ENCODE measurements around the gene VPS33A.

VPS33A gene

DNA sequence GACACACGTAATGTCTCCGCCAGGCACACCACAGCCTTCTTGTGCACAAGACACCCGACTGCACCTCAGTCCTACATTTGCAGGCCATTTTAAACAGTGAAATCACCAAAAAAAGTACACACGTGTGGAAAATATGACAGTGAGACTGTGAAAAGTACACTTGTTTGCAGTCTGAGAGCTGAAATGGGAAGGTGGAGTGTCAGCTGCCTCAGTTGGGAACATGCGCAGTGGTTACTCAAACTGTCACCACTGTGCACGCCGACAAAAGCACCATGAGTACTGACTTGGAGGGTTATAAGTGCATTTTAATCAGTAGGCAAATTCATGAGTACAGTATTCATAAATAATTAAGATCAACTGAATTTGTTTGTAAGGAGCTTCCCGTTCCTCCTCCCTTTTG lies 15.8 kb downstream of the VPS33A start:
- DNase-seq (ENCODE audit: low spot score) = no peak

DNA sequence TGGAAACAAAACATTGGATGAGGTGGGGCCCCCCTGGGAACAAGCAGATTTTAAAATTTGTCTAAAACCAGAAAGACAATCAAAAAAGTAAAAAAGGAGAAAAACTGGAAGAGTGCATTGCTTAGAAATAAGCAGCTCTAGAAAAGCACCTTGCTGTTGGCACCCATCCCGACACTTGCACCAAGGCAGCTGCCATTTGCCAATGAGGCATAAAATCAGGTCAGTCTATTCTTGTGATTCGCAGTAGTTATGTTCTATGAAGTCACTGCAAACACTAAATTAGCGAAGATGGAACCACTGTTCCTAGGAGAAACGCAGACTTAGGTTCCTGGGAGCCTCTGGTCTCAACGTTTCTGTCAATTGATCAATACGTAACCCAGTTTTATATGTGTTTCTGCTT lies 16.2 kb downstream of the VPS33A start:
- DNase-seq (ENCODE audit: low spot score) = no peak

DNA sequence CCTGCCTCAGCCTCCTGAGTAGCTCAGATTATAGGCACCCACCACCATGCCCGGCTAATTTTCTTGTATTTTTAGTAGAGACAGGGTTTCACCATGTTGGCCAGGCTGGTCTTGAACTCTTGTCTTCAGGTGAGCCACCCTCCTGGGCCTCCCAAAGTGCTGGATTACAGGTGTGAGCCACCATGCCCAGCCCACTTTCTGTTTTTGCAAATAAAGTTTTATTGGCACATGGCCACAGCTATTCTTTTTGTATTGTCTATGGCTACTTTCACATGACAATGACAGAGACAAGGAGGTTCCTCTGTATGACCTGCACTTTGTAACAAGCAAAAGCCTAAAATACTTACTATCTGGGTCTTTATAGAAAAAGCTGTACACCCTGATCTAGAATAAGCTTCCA lies 20.7 kb downstream of the VPS33A start:
- no peak for DNase-seq (ENCODE audit: low spot score)

- no peak for DNase-seq (ENCODE audit: low spot score)
Measured at GRCh38 chr12:122244565-122245371, 21.5 kb downstream of the VPS33A start.

DNA sequence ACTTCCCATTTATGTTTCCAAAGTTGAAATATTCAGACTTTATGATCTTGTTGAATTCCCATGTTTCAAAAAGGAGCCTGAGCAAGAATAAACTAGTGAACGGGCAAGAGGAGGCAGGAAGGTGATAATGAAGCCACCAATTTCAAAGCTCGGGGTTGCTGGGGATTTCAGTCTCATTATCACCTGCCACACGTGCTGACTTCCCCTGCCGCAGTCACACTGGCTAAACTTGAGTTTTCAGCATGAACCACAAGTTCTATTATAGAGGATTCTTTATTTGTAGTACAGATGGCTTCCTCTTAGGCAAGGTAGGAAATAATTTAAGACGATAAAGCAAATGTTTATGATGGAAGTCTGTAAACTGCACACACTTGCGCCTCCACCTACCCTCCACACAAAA lies 22.3 kb downstream of the VPS33A start:
- DNase-seq (ENCODE audit: low spot score) = no peak

DNA sequence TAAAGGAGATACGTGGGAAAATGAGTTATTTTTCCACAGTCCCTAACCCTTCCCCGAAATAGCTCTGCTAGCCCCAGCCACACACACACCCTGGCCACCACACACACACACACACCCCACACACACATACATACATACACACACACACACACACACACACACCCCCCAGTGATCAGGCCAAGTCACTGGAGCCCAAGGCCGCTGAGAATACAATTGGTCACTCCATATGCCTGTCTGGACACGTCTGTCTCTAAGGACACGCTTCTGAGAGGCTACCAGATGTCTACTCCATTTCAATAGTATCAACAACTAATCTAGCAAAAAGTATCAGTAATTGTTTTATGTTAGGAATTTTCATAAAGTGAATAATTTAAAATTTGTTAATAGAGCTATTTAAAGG lies 27.4 kb downstream of the VPS33A start:
- DNase-seq (ENCODE audit: low spot score) = no peak

- no peak for DNase-seq (ENCODE audit: low spot score)
Measured at GRCh38 chr12:122235741-122236140, 30.6 kb downstream of the VPS33A start.

DNA sequence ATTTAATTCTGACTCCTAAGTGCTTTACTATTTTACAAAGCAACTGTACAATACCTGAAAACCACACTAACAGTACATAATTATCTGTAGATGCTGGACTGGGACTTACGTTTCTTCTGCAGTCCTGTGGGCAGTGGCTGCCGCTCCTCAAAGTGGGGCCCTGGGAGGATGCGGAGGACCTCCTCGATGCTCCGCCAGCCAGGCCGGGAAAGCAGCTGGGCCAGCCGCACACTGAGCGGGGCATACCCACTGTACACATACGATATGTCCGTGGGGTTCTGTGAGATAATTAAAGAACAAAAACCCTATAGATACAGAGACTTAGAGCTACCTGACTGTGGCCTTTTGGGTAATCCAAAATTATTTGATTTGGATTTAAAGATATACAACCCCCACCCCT lies 33.6 kb downstream of the VPS33A start:
- DNase-seq (ENCODE audit: low spot score) = no peak

GRCh38 chr12:122230798-122231197 lies 35.5 kb downstream of the VPS33A start:
- no peak for DNase-seq (ENCODE audit: low spot score)

GRCh38 chr12:122228092-122228491 lies 38.2 kb downstream of the VPS33A start:
- DNase-seq (ENCODE audit: low spot score) = no peak

DNA sequence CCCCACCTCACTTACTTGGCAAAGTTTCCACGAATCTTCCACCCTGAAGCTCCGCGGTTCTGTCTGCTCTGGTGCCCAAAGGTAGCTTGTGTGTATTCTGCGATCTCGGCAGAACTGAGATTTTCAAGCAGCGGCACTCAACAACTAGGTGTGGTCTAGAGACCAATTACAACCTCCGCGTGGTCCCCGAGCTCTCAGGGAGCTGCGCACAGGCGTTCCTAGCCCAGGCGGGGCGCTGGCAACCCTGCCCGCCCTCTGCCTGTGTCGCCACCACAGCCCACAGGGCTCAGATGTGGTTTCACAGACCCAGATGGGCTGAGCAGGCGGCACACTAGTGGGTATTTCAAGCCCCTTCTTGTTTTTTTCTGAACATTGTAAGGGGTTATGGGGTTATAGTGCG lies 39.0 kb downstream of the VPS33A start:
- no peak for DNase-seq (ENCODE audit: low spot score)

DNA sequence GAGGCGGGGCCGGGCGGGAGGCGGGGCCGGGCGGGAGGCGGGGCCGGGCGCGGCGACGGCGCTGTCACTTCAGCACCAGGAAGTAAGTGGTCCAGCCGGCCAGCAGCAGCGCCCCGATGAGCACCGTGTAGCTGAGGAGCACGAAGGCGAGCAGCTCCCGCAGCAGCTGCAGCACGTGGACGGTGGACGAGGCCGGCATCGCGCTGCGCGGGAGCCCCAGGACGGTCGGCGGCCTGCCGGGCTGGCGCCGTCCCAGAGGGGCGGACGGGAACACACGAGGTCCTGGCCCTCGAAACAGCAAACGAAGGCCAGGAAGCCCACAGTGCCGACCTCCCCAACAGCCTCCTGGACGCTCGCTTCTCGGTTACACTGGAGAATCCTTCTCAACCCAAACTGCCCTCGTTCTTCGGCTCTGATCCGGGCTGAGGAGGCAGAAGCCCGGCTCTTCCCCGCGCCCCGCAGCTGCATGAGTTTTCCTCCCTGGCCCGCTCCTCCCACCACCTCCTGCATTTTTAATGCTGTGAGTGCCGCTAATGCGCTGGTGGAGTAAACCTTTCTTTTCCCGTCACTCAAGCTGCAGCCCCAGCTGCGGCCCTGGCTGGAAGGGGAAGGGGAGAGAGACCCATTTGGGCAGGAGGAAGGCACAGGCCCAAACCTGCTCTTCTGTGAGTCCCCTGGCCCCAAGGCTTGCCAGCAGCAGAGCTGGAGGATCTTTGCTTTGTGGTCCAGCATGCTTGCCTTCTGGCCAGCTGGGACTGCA lies 39.7 kb downstream of the VPS33A start:
- DNase-seq (ENCODE audit: low spot score) = no peak

DNA sequence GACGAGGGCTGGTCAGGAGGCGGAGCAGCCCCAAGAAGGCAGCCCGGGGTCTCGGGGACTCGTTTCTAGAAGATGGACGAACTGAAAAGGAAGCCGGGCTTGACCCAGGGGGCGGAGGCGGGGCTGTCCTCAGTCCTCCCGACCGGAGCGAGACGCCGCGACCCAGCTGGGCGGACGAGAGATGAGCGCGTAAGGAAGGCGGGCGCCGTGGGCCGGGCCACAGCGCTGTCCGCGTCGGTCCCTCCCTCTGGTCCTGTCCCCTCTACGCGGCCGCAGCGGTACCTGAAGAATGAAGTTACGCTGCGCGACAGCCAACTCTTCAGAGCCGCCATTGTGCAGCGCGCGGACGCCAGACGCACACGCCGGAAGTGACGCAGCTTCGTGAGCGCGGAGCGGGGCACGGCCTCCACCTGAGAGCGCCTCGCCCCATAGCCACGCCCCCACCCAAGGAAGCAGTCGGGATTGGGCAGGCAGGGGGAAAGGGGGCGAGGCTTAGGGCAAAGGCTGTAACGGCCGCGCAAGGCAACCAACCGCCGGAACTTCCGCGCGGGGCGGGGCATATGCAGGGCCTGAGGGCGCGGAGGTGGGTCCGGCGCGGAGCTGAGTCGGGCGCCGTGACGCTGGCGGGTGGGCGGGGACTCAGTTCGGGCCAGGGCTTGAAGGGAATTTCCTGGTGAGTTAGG lies 40.5 kb downstream of the VPS33A start, which contains the start of gene DIABLO:
Gene DIABLO, minus strand, starts transcription at position 370 of the 683 bp plus-strand sequence. Its CDS starts 38 bp downstream, at position 332.
- peak; percentile 100 for DNase-seq (ENCODE audit: low spot score)

- no peak for DNase-seq (ENCODE audit: low spot score)
Measured at GRCh38 chr12:122216445-122216844, 49.8 kb downstream of the VPS33A start.

- no peak for DNase-seq (ENCODE audit: low spot score)
Measured at GRCh38 chr12:122215771-122216170, 50.5 kb downstream of the VPS33A start.

DNA sequence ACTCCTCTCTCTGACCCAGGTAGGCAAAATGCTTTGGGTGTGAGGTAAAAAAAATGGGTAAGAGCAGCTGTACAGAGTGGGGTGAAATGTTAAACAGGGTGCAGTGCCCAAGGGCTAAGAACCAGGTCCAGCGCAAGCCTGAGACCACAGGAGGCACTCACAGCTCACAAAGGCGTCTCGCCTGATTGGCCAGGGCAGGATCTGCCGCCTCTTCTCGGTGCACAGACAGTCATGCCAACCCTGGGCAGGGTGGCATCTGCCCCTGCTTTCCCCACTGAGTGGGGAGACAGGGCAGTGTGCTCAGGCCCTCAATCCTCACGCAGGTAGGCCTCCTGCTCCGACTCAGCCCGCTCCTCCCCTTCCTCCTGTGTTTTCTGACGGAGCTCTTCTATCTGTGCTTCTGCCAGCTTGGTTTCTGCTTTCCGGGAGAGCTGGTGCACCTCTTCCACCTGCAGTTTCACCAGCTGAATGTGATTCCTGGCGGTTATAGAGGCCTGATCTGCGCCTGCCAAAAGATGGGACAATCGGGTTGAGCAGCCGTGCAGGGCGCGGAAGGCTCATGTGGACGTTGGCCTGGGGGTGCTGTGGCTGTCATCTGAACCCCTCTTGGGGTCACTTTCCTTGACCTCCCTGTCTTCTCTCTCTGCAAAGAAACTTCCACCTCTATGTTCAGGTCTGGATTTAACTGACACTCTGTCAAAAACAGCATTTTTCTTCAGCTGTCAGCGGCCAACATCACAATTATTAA lies 58.0 kb downstream of the VPS33A start:
- DNase-seq (ENCODE audit: low spot score) = no peak

DNA sequence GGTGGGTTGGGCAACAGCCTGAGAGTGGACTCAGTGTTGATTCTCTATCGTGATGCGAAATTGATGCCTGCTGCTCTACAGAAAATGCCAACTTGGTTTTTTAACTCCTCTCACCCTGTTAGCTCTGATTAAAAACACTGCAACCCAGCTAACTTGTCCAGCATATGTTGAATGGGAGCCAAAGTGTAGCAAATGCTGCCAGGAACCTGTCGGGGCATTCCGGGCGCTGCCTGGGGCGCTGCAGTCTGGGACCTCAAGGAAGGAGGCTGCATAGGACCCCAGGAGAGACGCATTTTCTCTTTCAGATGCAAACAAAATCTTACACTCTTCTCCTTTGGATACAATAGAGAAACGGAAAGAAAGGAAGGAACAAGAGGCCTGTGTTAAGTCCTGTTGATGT lies 58.9 kb downstream of the VPS33A start:
- DNase-seq (ENCODE audit: low spot score) = no peak

GRCh38 chr12:122206976-122207375 lies 59.3 kb downstream of the VPS33A start:
- no peak for DNase-seq (ENCODE audit: low spot score)

GRCh38 chr12:122206111-122206881 lies 60.0 kb downstream of the VPS33A start:
- DNase-seq (ENCODE audit: low spot score) = no peak

GRCh38 chr12:122205053-122205925 lies 61.0 kb downstream of the VPS33A start:
- DNase-seq (ENCODE audit: low spot score) = no peak

All from left forelimb (tissue), 1 donor.